ENCODE measurements around the gene NFE2.

NFE2 gene

GRCh38 chr12:54296393-54297099, 4.3 kb downstream of the NFE2 start:
- H3K27ac ChIP-seq: no peak overlapping the region
- TF ChIP-seq CTCF (conservative IDR thresholded peaks at IDR 0.05): no peak
- TF ChIP-seq ZFX (IDR thresholded peaks at IDR 0.05): no peak

GRCh38 chr12:54294953-54295566, 5.8 kb downstream of the NFE2 start:
- no peak overlapping the region for H3K27ac ChIP-seq
- TF ChIP-seq ZFX (IDR thresholded peaks at IDR 0.05) (no peak), CTCF (conservative IDR thresholded peaks at IDR 0.05) (no peak)

GRCh38 chr12:54294152-54294952, 6.5 kb downstream of the NFE2 start:
- no peak overlapping the region for H3K27ac ChIP-seq
- no peak for TF ChIP-seq ZFX (IDR thresholded peaks at IDR 0.05)
- peak; percentile 87 for TF ChIP-seq CTCF (conservative IDR thresholded peaks at IDR 0.05)

GRCh38 chr12:54292931-54293241, 7.9 kb downstream of the NFE2 start:
- H3K27ac ChIP-seq: no peak overlapping the region

GRCh38 chr12:54292083-54292930, 8.5 kb downstream of the NFE2 start:
- H3K27ac ChIP-seq: no peak overlapping the region
- TF ChIP-seq ZFX (IDR thresholded peaks at IDR 0.05): no peak
- TF ChIP-seq CTCF (conservative IDR thresholded peaks at IDR 0.05): no peak

More at GRCh38 chr12:54292931-54293241, 7.9 kb downstream of the NFE2 start:
- TF ChIP-seq ZFX (IDR thresholded peaks at IDR 0.05) (no peak), CTCF (conservative IDR thresholded peaks at IDR 0.05) (no peak)

GRCh38 chr12:54287261-54288157, 13.3 kb downstream of the NFE2 start:
- TF ChIP-seq ZFX (IDR thresholded peaks at IDR 0.05) (no peak), CTCF (conservative IDR thresholded peaks at IDR 0.05) (no peak)
- H3K27ac ChIP-seq: no peak overlapping the region; the same call in 1 of the 2 replicates

All from C4-2B (cell line).